ENCODE results near the gene TOX3.

- no peak for TF ChIP-seq EZH2 (IDR thresholded peaks at IDR 0.05; ENCODE audit: insufficient read depth, poor library complexity, severe bottlenecking)
- no peak for TF ChIP-seq EZH2phosphoT487 (IDR thresholded peaks at IDR 0.05; ENCODE audit: insufficient read depth, low read depth)
Observed at GRCh38 chr16:52557236-52557635, 10.3 kb upstream of the TOX3 start.
